Naive thymus-derived CD4-positive, alpha-beta T cell (primary cell): ENCODE results near the gene ZDHHC17. TPM values are rescaled to one million over a fixed set of nuclear protein-coding genes. Genes with fewer than 3 reads are reported as not detected.

Experiments used
- ATAC-seq: fragments of 150-1000 bp; cut with Tn5 transposase; 2 replicates; pipeline ENCODE4 v1.10.0; 2021; ENCODE audit warnings: mild to moderate bottlenecking, moderate library complexity
- CTCF ChIA-PET: fragments of 350-600 bp; sonication (Branson Sonifier 250); formaldehyde crosslinking; loops from one replicate; lab custom pipeline; 2021; ENCODE audit warnings: antibody characterized with exemption; lab: Charles Lee
- POLR2A ChIA-PET: fragments of 350-600 bp; sonication (Branson Sonifier 250); formaldehyde crosslinking; loops from one replicate; lab custom pipeline; 2021; ENCODE audit warnings: antibody characterized with exemption, inconsistent platforms; lab: Charles Lee
- DNase-seq, 9 donors: peaks; one replicate each; pipeline versions ENCODE4 v3.0.0 to v3.0.0-alpha.2; 2020 to 2022; ENCODE audit warnings: mixed read lengths in 1 of 9
- H3K27ac ChIP-seq: one replicate; pipeline ENCODE4 v1.7.0; 2013; ENCODE audit warnings: mild to moderate bottlenecking, low read depth, low read length, moderate library complexity
- H3K27me3 ChIP-seq, 2 donors: one replicate each; pipeline ENCODE4 v1.7.0; 2013; ENCODE audit warnings: low read length in 2 of 2, mild to moderate bottlenecking in 2 of 2, moderate library complexity in 2 of 2; ENCODE audit not compliant: control insufficient read depth in 2 of 2, insufficient read depth in 2 of 2
- H3K36me3 ChIP-seq, 3 experiments: 1 replicate in 2 of 3; 2 replicates in 1 of 3; pipeline ENCODE4 v1.7.0; 2013; ENCODE audit warnings: low read length in 3 of 3, mild to moderate bottlenecking in 3 of 3, moderate library complexity in 1 of 3; ENCODE audit not compliant: insufficient read depth in 3 of 3, control insufficient read depth in 2 of 3
- H3K4me1 ChIP-seq, 2 donors: one replicate each; pipeline ENCODE4 v1.7.0; 2013; ENCODE audit warnings: low read length in 2 of 2, mild to moderate bottlenecking in 2 of 2, moderate library complexity in 1 of 2; ENCODE audit not compliant: control insufficient read depth in 2 of 2, insufficient read depth in 2 of 2
- H3K4me3 ChIP-seq: 2 replicates; pipeline ENCODE4 v1.7.0; 2013; ENCODE audit warnings: mild to moderate bottlenecking, low read length
- H3K9me3 ChIP-seq, 3 experiments: 1 replicate in 2 of 3; 2 replicates in 1 of 3; pipeline ENCODE4 v1.7.0; 2013; ENCODE audit warnings: low read length in 3 of 3; ENCODE audit not compliant: control insufficient read depth in 2 of 3
- H3K27ac Mint-ChIP-seq, 9 donors: one replicate each; pipeline ENCODE4 v1.8.0; 2020 to 2022; ENCODE audit warnings: mixed read lengths in 9 of 9, mild to moderate bottlenecking in 8 of 9, moderate library complexity in 5 of 9, inconsistent platforms in 2 of 9
- H3K27me3 Mint-ChIP-seq, 5 donors: one replicate each; pipeline ENCODE4 v1.8.0; 2021 to 2022; ENCODE audit warnings: mixed read lengths in 5 of 5, mild to moderate bottlenecking in 1 of 5
- H3K36me3 Mint-ChIP-seq, 5 donors: one replicate each; pipeline ENCODE4 v1.8.0; 2020 to 2022; ENCODE audit warnings: mixed read lengths in 5 of 5, mild to moderate bottlenecking in 3 of 5, inconsistent platforms in 1 of 5
- H3K4me1 Mint-ChIP-seq, 7 donors: one replicate each; pipeline ENCODE4 v1.8.0; 2020 to 2022; ENCODE audit warnings: mixed read lengths in 7 of 7, mild to moderate bottlenecking in 3 of 7, inconsistent platforms in 1 of 7
- H3K4me3 Mint-ChIP-seq, 10 donors: one replicate each; pipeline ENCODE4 v1.8.0; 2020 to 2022; ENCODE audit warnings: mild to moderate bottlenecking in 10 of 10, mixed read lengths in 10 of 10, moderate library complexity in 6 of 10, inconsistent platforms in 2 of 10
- H3K9me3 Mint-ChIP-seq, 11 donors: one replicate each; pipeline ENCODE4 v1.8.0; 2020 to 2022; ENCODE audit warnings: mixed read lengths in 11 of 11, mild to moderate bottlenecking in 4 of 11, inconsistent platforms in 1 of 11, moderate library complexity in 1 of 11
- intact Hi-C, 2 donors: fragments of 100-400 bp; cut with micrococcal nuclease; formaldehyde crosslinking; loops; one replicate each; pipeline ENCODE4 v1.15.1; 2023
- polyA plus RNA-seq, 2 donors: library from polyadenylated mRNA; unstranded; fragments of 300-500 nt; fragmentation: Illumina TruSeq; gene quantifications; one replicate each; pipeline ENCODE4 v1.2.3, GENCODE V29; 2021
- total RNA-seq, 6 experiments: library from RNA in 5 of 6; stranded (reverse) in 5 of 6; gene quantifications; 1 replicate in 5 of 6; 2 replicates in 1 of 6; pipeline ENCODE4 v1.2.3 and lab custom pipeline; 2021 to 2026

ZDHHC17 gene
- total and polyA plus RNA-seq, 7 experiments from 2014 or later: 12.4 to 60.9 (median 47.9) TPM

GRCh38 chr12:76901628-76902380 lies 137.9 kb downstream of the ZDHHC17 start:
- no peaks in the 10 kb centered on the region for H3K9me3 Mint-ChIP-seq
- intact Hi-C loops: no loop called here
- peak overlapping the region in 8 of 9 donors; percentile 3 to 79 (median 42) for H3K27ac Mint-ChIP-seq
- Histone ChIP-seq H3K36me3 (no peaks in the 10 kb centered on the region), H3K4me1 (peaks cover 0 to 17% of the 10 kb centered on the region in 2 donors), H3K9me3 (no peaks in the 10 kb centered on the region), H3K4me3 (no peak overlapping the region), H3K27me3 (no peaks in the 10 kb centered on the region), H3K27ac (no peak overlapping the region)
- H3K36me3 Mint-ChIP-seq: no peaks in the 10 kb centered on the region
- POLR2A ChIA-PET: no interaction called here
- H3K27me3 Mint-ChIP-seq: no peaks in the 10 kb centered on the region
- no peak for ATAC-seq
- H3K4me3 Mint-ChIP-seq: peak overlapping the region in 8 of 10 donors; percentile 9 to 73 (median 60)
- DNase-seq: peak in 3 of 9 donors; percentile 7 to 32 (median 9)
- CTCF ChIA-PET: no interaction called here
- H3K4me1 Mint-ChIP-seq: peaks cover 7 to 35% (median 16%) of the 10 kb centered on the region in 7 donors

Other genes starting within 250 kb of the ZDHHC17 start
- gene OSBPL8, start 204.3 kb upstream of the ZDHHC17 start, total RNA-seq: 100 to 1,000 TPM; 113 to 146 (median 119) TPM
- 100 to 1,000 TPM; 140 to 157 TPM for gene OSBPL8, start 204.3 kb upstream of the ZDHHC17 start, polyA plus RNA-seq
- not detected for gene CSRP2, start 114.9 kb downstream of the ZDHHC17 start, total RNA-seq
- gene CSRP2, start 114.9 kb downstream of the ZDHHC17 start, polyA plus RNA-seq: under 1 TPM; 0.79 to 0.98 TPM